GM12878 (cell line): Measurements from ENCODE around the gene MED25. TPM values are rescaled to one million over a fixed set of nuclear protein-coding genes. Genes with fewer than 3 reads are reported as not detected.

Source experiments
- ATAC-seq: fragments of 200-7000 bp; cut with Tn5 transposase; 3 replicates; pipeline ENCODE4 v1.9.1; 2020; ENCODE audit warnings: mild to moderate bottlenecking, moderate library complexity
- BruUV-seq: library from RNA; stranded (reverse); fragments of 400-500 nt; replicated peaks from 2 replicates; lab custom pipeline; 2021; lab: Mats Ljungman, UMichigan
- CTCF ChIA-PET: fragments of 300-600 bp; sonication (Branson Sonifier 250); formaldehyde crosslinking; extraction: SDS; loops from one replicate; lab custom pipeline; 2021; ENCODE audit warnings: inconsistent platforms; lab: Yijun Ruan, JAX
- POLR2A ChIA-PET: fragments of 350-600 bp; formaldehyde crosslinking; extraction: SDS; loops from one replicate; lab custom pipeline; 2021; ENCODE audit warnings: inconsistent platforms; lab: Charles Lee
- RAD21 ChIA-PET: fragments of 300-600 bp; sonication (Branson Sonifier 250); formaldehyde crosslinking; loops from one replicate; lab custom pipeline; 2023; ENCODE audit warnings: antibody characterized with exemption; ENCODE audit not compliant: unreplicated experiment; lab: Charles Lee
- SMC1A ChIA-PET: fragments of 300-600 bp; sonication (Branson Sonifier 250); formaldehyde crosslinking; loops from one replicate; lab custom pipeline; 2023; ENCODE audit not compliant: unreplicated experiment, uncharacterized antibody; lab: Charles Lee
- DNase-seq: peaks from one replicate; pipeline ENCODE4 v3.0.0-alpha.2; 2011; ENCODE audit warnings: low read depth, low spot score
- FAIRE-seq: peaks from 3 replicates; lab custom pipeline; 2011; peaks lifted over from hg19 to GRCh38; lab: Jason Lieb, UNC
- H2AFZ ChIP-seq: 2 replicates; pipeline ENCODE4 v1.6.0; 2011; ENCODE audit warnings: low read depth, low read length, control low read depth; ENCODE audit not compliant: control insufficient read depth
- H3K27ac ChIP-seq: 2 replicates; pipeline ENCODE4 v1.5.1; 2011; ENCODE audit warnings: control low read depth; ENCODE audit not compliant: control insufficient read depth, insufficient read depth
- H3K27me3 ChIP-seq, 2 experiments: replicated peaks in 1 of 2; 2 replicates each; pipeline versions ENCODE4 v1.6.0 to v1.6.1; 2011; ENCODE audit warnings: low read length in 1 of 2; ENCODE audit not compliant: control insufficient read depth in 2 of 2, insufficient read depth in 2 of 2
- H3K36me3 ChIP-seq, 2 experiments: 2 replicates each; pipeline ENCODE4 v1.5.1; 2011; ENCODE audit warnings: low read length in 1 of 2; ENCODE audit not compliant: control insufficient read depth in 2 of 2, insufficient read depth in 2 of 2
- H3K4me1 ChIP-seq: 2 replicates; pipeline ENCODE4 v1.6.1; 2011; ENCODE audit warnings: mild to moderate bottlenecking, low read length, moderate library complexity, mixed read lengths; ENCODE audit not compliant: control insufficient read depth, insufficient read depth
- H3K4me2 ChIP-seq: 2 replicates; pipeline ENCODE4 v1.6.0; 2011; ENCODE audit warnings: control low read depth; ENCODE audit not compliant: control insufficient read depth, insufficient read depth
- H3K4me3 ChIP-seq: fragments of 200-600 bp; sonication (generic); 2 replicates; pipeline ENCODE4 v1.5.1; 2016
- H3K79me2 ChIP-seq: 2 replicates; pipeline ENCODE4 v1.6.0; 2011; ENCODE audit warnings: low read length; ENCODE audit not compliant: control insufficient read depth, insufficient read depth
- H3K9ac ChIP-seq: 2 replicates; pipeline ENCODE4 v1.8.0; 2011; ENCODE audit warnings: low read length, control low read depth, mixed read lengths; ENCODE audit not compliant: control insufficient read depth, insufficient read depth
- H3K9me3 ChIP-seq: replicated peaks from 3 replicates; pipeline ENCODE4 v1.5.1; 2011; ENCODE audit warnings: mild to moderate bottlenecking, low read length; ENCODE audit not compliant: control insufficient read depth, insufficient read depth
- H4K20me1 ChIP-seq: 2 replicates; pipeline ENCODE4 v1.6.0; 2011; ENCODE audit not compliant: control insufficient read depth, insufficient read depth
- CHD2 ChIP-seq: IDR thresholded peaks from 2 replicates; pipeline ENCODE4 v1.6.1; 2011; ENCODE audit warnings: low read depth, low read length, improper control_type of control experiment, borderline replicate concordance
- E2F4 ChIP-seq: IDR thresholded peaks from 2 replicates; pipeline ENCODE4 v1.6.1; 2012; ENCODE audit warnings: low read depth, low read length, improper control_type of control experiment
- FOXM1 ChIP-seq: IDR thresholded peaks from 2 replicates; pipeline ENCODE4 v1.6.1; 2012; ENCODE audit warnings: low read depth, mild to moderate bottlenecking, inconsistent platforms, low read length, moderate library complexity
- KAT2A ChIP-seq: conservative IDR thresholded peaks from 2 replicates; pipeline ENCODE4 v1.6.1; 2011; ENCODE audit warnings: low read depth, low read length; ENCODE audit not compliant: control insufficient read depth
- PKNOX1 ChIP-seq: fragments of 450-650 bp; IDR thresholded peaks from 2 replicates; pipeline ENCODE4 v1.6.1; 2016; ENCODE audit warnings: mild to moderate bottlenecking
- POLR2A ChIP-seq: IDR thresholded peaks from 2 replicates; pipeline ENCODE4 v1.6.1; 2011; ENCODE audit warnings: low read depth, mild to moderate bottlenecking, low read length
- RB1 ChIP-seq: fragments of 450-650 bp; formaldehyde crosslinking; IDR thresholded peaks from 2 replicates; pipeline ENCODE4 v1.6.1; 2017; ENCODE audit warnings: mild to moderate bottlenecking, borderline replicate concordance
- RBBP5 ChIP-seq: fragments of 200-600 bp; sonication (generic); conservative IDR thresholded peaks from 2 replicates; pipeline ENCODE4 v1.6.1; 2016
- SMAD5 ChIP-seq: IDR thresholded peaks from 2 replicates; pipeline ENCODE4 v1.6.1; 2016; ENCODE audit warnings: antibody characterized with exemption, low read depth
- TBL1XR1 ChIP-seq: IDR thresholded peaks from 2 replicates; pipeline ENCODE4 v1.6.1; 2012; ENCODE audit warnings: low read depth, low read length, improper control_type of control experiment
- ZNF274 ChIP-seq: IDR thresholded peaks from one replicate; pipeline ENCODE4 v1.8.0; 2011; ENCODE audit not compliant: insufficient read length, insufficient read depth
- ZNF384 ChIP-seq: IDR thresholded peaks from 2 replicates; pipeline ENCODE4 v1.6.1; 2012; ENCODE audit warnings: low read depth, mild to moderate bottlenecking, low read length, improper control_type of control experiment, borderline replicate concordance
- WGBS: methylation state at CpG from one replicate; pipeline ENCODE4 v1.1.6; 2016; ENCODE audit warnings: low lambda C conversion rate; ENCODE audit not compliant: insufficient replicate concordance, insufficient coverage; ENCODE audit errors: missing lambda C conversion rate; 5-methylcytosine and 5-hydroxymethylcytosine counted together
- in situ Hi-C: fragments of 300-500 bp; cut with MboI; formaldehyde crosslinking; loops from 9 replicates; pipeline ENCODE4 v1.14.3; 2018; ENCODE audit warnings: mixed read lengths
- intact Hi-C: fragments of 100-400 bp; cut with micrococcal nuclease; formaldehyde crosslinking; loops from one replicate; pipeline ENCODE4 v1.14.2; 2022; ENCODE audit not compliant: unreplicated experiment
- polyA plus RNA-seq, 11 experiments: library from polyadenylated mRNA; depleted of rRNA in 4 of 11; unstranded in 6 of 11; stranded (reverse) in 5 of 11; fragments of >200 nt; fragmentation: Nextera tagmentation in 4 of 11; fragmentation: Illumina TruSeq in 1 of 11; extraction: Ambion mirVana in 4 of 11; extraction: Trizol in 1 of 11; gene quantifications; 1 replicate in 1 of 11; 2 replicates in 10 of 11; pipeline versions ENCODE4 v1.2.1 to v1.2.3, GENCODE V29; 2011 to 2016; ENCODE audit warnings: inconsistent platforms in 2 of 11, missing spikeins in 2 of 11, low read depth in 1 of 11
- total RNA-seq, 4 experiments: library from RNA; depleted of rRNA in 3 of 4; stranded (reverse); fragments of >200 nt in 3 of 4; fragmentation: Illumina TruSeq in 1 of 4; extraction: Trizol in 1 of 4; gene quantifications; 2 replicates each; pipeline versions ENCODE4 v1.2.1 to v1.2.3, GENCODE V29; 2013 to 2021

The MED25 gene
- total and polyA plus RNA-seq, 10 of the 15 experiments (the other 5 are each of a cell fraction or from before 2014, with no cell fraction given): 3.5 to 53.9 (median 17.1) TPM

GRCh38 chr19:49845414-49845813 lies 27.3 kb downstream of the MED25 start (continued):
- TF ChIP-seq PKNOX1 (no peak), E2F4 (no peak), CHD2 (no peak), TBL1XR1 (no peak), SMAD5 (no peak), RB1 (no peak), ZNF384 (no peak), FOXM1 (no peak), POLR2A (no peak)

DNA sequence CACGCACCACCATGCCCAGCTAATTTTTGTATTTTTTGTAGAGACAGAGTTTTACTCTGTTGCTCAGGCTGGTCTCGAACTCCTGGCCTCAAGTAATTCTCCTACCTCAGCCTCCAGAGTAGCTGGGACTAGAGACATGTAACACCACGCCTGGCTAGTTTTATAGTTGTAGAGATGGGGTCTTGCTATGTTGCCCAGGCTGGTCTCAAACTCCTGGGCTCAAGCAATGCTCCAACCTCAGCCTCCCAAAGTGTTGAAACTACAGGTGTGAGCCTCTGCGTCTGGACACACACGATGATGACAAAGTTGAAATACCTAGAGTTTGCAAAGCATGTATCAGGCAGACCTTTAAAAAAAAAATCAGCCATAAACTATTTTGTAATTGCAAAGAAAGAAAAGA lies 28.3 kb downstream of the MED25 start:
- H3K4me3 ChIP-seq: no peak overlapping the region
- ChIA-PET CTCF (interaction anchor here (0.7 kb wide), 1 partner anchor 487 kb away, joined by 4 read pairs; no protein-coding TSS in a partner anchor), SMC1A (interaction anchor here (1.7 kb wide), 1 partner anchor 23 kb away, joined by 3 read pairs; no protein-coding TSS in a partner anchor), POLR2A (interaction anchor here (0.6 to 2.7 kb wide), 2 partner anchors 23 to 61 kb away, joined by 3 to 12 read pairs; no protein-coding TSS in a partner anchor), RAD21 (no interaction called here)
- H2AFZ ChIP-seq: no peak overlapping the region
- in situ Hi-C loops (no loop called here), intact Hi-C loops (no loop called here)
- WGBS: 50% methylated on average over 5 of the region's 5 CpGs
- ATAC-seq (no peak), DNase-seq (no peak), FAIRE-seq (no peak)
- no peaks in the 10 kb centered on the region for H3K79me2 ChIP-seq
- H3K9ac ChIP-seq: no peak overlapping the region
- no peak overlapping the region for H3K27ac ChIP-seq
- H3K4me2 ChIP-seq: no peak overlapping the region
- H4K20me1 ChIP-seq: no peaks in the 10 kb centered on the region
- TF ChIP-seq ZNF274 (no peak), POLR2A (no peak), RBBP5 (no peak), TBL1XR1 (no peak), KAT2A (no peak)
- peaks cover 5% of the 10 kb centered on the region; the same call in 2 of the 3 replicates for H3K9me3 ChIP-seq
- H3K27me3 ChIP-seq: no peaks in the 10 kb centered on the region
- no peaks in the 10 kb centered on the region; a peak in 1 of 4 replicates for H3K36me3 ChIP-seq
- no TSS peak for BruUV-seq
- H3K4me1 ChIP-seq: peaks cover 32% of the 10 kb centered on the region
